Lung (tissue), 12 donors: Measurements from ENCODE around the gene KIF23. TPM values are rescaled to one million over a fixed set of nuclear protein-coding genes. Genes with fewer than 3 reads are reported as not detected.
A peak's percentile ranks its signal among the peaks of the same experiment; 100 is the strongest.

Experiments used
- ATAC-seq: fragments of 200-7000 bp; cut with Tn5 transposase; one replicate; pipeline ENCODE4 v1.9.1; 2020; ENCODE audit warnings: moderate number of reproducible peaks; ENCODE audit not compliant: insufficient read depth, low FRiP score
- DNase-seq, 3 donors: peaks; one replicate each; pipeline ENCODE4 v3.0.0-alpha.2; 2013 to 2017
- H3K27ac ChIP-seq, 2 donors: one replicate each; pipeline ENCODE4 v1.5.1; 2013; ENCODE audit warnings: mild to moderate bottlenecking in 2 of 2, moderate library complexity in 2 of 2, control low read depth in 1 of 2, inconsistent platforms in 1 of 2, low read depth in 1 of 2, low read length in 1 of 2
- H3K27me3 ChIP-seq, 3 donors: one replicate each; pipeline ENCODE4 v1.5.1; 2013; ENCODE audit warnings: low read length in 2 of 3; ENCODE audit not compliant: control insufficient read depth in 3 of 3, insufficient read depth in 3 of 3
- H3K36me3 ChIP-seq, 4 donors: one replicate each; pipeline ENCODE4 v1.5.1; 2013; ENCODE audit warnings: low read length in 4 of 4, mild to moderate bottlenecking in 1 of 4, moderate library complexity in 1 of 4; ENCODE audit not compliant: control insufficient read depth in 4 of 4, insufficient read depth in 4 of 4
- H3K4me1 ChIP-seq, 5 donors: one replicate each; pipeline ENCODE4 v1.5.1; 2013; ENCODE audit warnings: low read length in 5 of 5, mild to moderate bottlenecking in 2 of 5, moderate library complexity in 1 of 5; ENCODE audit not compliant: control insufficient read depth in 5 of 5, insufficient read depth in 5 of 5
- H3K4me3 ChIP-seq: one replicate; pipeline ENCODE4 v1.5.1; 2013; ENCODE audit warnings: mild to moderate bottlenecking, control low read depth, moderate library complexity
- H3K9ac ChIP-seq, 2 donors: one replicate each; pipeline ENCODE4 v1.5.1; 2013; ENCODE audit warnings: low read length in 2 of 2, control low read depth in 1 of 2; ENCODE audit not compliant: insufficient read depth in 1 of 2
- H3K9me3 ChIP-seq, 4 donors: one replicate each; pipeline ENCODE4 v1.5.1; 2013; ENCODE audit warnings: low read length in 3 of 4, mild to moderate bottlenecking in 1 of 4, moderate library complexity in 1 of 4; ENCODE audit not compliant: control insufficient read depth in 4 of 4, insufficient read depth in 3 of 4
- CTCF ChIP-seq: IDR thresholded peaks from 2 replicates; pipeline ENCODE4 v1.5.1; 2012; ENCODE audit warnings: mild to moderate bottlenecking; ENCODE audit errors: control extremely low read depth, extremely low read depth
- WGBS, 2 donors: extraction: QIAGEN DNeasy Blood & Tissue Kit; methylation state at CpG; one replicate each; pipeline ENCODE4 v1.1.7; 2013; 5-methylcytosine and 5-hydroxymethylcytosine counted together
- polyA plus RNA-seq, 2 donors: library from polyadenylated mRNA; stranded (reverse); fragments of 200-250 nt; gene quantifications; one replicate each; pipeline ENCODE4 v1.2.1, GENCODE V29; 2013
- total RNA-seq, 2 donors: library from RNA; depleted of rRNA in 1 of 2; stranded (reverse); fragments of >200 nt in 1 of 2; gene quantifications; one replicate each; pipeline ENCODE4 v1.2.1, GENCODE V29; 2014 to 2021
- donor health status: control.
- donor health status: control.
- donor health status: Bipolar disorder and iron deficiency.
- donor health status: healthy.
- donor health status: DM: yes; HTN: yes; CAD: no.

The KIF23 gene
- total and polyA plus RNA-seq, 4 donors: 1.4 to 15.4 (median 1.8) TPM

GRCh38 chr15:69484837-69485236 lies 70.7 kb downstream of the KIF23 start:
- Histone ChIP-seq H3K4me3 (no peak overlapping the region), H3K9me3 (peaks cover 0 to 2% (median 0%) of the 10 kb centered on the region in 4 donors), H3K36me3 (no peaks in the 10 kb centered on the region), H3K9ac (no peak overlapping the region), H3K27me3 (no peaks in the 10 kb centered on the region), H3K4me1 (peaks cover 0 to 8% (median 0%) of the 10 kb centered on the region in 5 donors), H3K27ac (no peak overlapping the region)
- no peak for ATAC-seq
- 49 to 61% methylated on average over 6 of the region's 6 CpGs for WGBS, 2 donors
- no peak for TF ChIP-seq CTCF
- DNase-seq: peak in 1 of 3 donors; percentile 4

DNA sequence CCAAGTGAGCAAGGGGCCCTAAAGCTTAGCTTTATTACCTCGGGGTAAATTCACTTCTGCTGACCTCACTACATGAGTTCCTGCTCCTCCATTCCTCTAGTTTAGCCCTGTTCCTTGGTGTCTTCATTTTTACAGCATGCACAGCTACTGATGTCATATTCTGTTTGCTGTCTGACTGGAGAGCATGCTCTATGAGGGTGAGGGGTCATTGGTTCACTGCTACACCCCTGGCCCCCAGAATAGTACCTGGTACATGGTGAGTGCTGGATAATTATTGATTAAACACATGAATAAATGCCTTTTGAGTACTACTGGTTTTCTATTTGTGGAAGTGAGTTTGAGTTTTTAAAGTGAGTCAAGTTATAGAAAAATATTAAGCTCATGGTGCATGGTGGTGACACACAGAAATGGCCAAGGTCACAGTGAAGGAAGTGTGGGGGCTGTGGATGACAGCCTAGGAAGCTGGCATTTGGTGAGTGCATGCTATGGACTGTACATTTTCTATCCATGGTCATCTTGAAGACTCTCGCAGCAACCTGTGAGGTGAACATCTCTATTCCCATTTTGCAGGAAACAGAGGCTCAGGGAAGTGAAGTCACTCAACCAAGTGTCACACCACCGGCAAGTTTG lies 72.4 kb downstream of the KIF23 start:
- peaks cover 0 to 2% (median 0%) of the 10 kb centered on the region in 4 donors for H3K9me3 ChIP-seq
- no peaks in the 10 kb centered on the region for H3K36me3 ChIP-seq
- no peaks in the 10 kb centered on the region for H3K27me3 ChIP-seq
- 94% methylated on average over 3 of the region's 3 CpGs for WGBS, 2 donors
- ATAC-seq (no peak), DNase-seq (no peak)
- H3K4me3 ChIP-seq: no peak overlapping the region
- no peak overlapping the region for H3K9ac ChIP-seq
- peaks cover 0 to 22% (median 0%) of the 10 kb centered on the region in 5 donors for H3K4me1 ChIP-seq
- no peak for TF ChIP-seq CTCF
- no peak overlapping the region for H3K27ac ChIP-seq

GRCh38 chr15:69489073-69489571 lies 75.0 kb downstream of the KIF23 start:
- 68 to 83% methylated on average over 3 of the region's 3 CpGs for WGBS, 2 donors
- H3K27ac ChIP-seq: no peak overlapping the region
- H3K9me3 ChIP-seq: peaks cover 0 to 2% (median 0%) of the 10 kb centered on the region in 4 donors

More at GRCh38 chr15:69489073-69489571, 75.0 kb downstream of the KIF23 start:
- H3K36me3 ChIP-seq: no peaks in the 10 kb centered on the region
- ATAC-seq (no peak), DNase-seq (peak in 2 of 3 donors; percentile 59 to 67)
- no peak for TF ChIP-seq CTCF
- no peaks in the 10 kb centered on the region for H3K27me3 ChIP-seq
- H3K4me1 ChIP-seq: peaks cover 0 to 22% (median 0%) of the 10 kb centered on the region in 5 donors
- no peak overlapping the region for H3K9ac ChIP-seq
- no peak overlapping the region for H3K4me3 ChIP-seq
